ENCODE measurements around the gene MAP3K10.
"Not testable (repeated sequence)": the region's sequence is repeated elsewhere in the genome, so short reads cannot be mapped to it uniquely, and the experiment has no call there.

Gene MAP3K10

GRCh38 chr19:40219029-40219428, 27.8 kb downstream of the MAP3K10 start:
- H3K27ac ChIP-seq (ENCODE audit: low read depth, low read length); H3K36me3 ChIP-seq (ENCODE audit: insufficient read depth, low read length); H3K9me3 ChIP-seq (ENCODE audit: insufficient read depth, low read depth, low read length); H3K4me1 ChIP-seq (ENCODE audit: insufficient read depth, low read length); H3K9ac ChIP-seq (ENCODE audit: low read depth, low read length); H3K4me3 ChIP-seq (ENCODE audit: low read length): not testable (repeated sequence)
- H3K27me3 ChIP-seq (ENCODE audit: insufficient read depth, low read length) = peaks cover 40% of the 10 kb centered on the region
- 91% methylated on average over 4 of the region's 4 CpGs for WGBS

DNA sequence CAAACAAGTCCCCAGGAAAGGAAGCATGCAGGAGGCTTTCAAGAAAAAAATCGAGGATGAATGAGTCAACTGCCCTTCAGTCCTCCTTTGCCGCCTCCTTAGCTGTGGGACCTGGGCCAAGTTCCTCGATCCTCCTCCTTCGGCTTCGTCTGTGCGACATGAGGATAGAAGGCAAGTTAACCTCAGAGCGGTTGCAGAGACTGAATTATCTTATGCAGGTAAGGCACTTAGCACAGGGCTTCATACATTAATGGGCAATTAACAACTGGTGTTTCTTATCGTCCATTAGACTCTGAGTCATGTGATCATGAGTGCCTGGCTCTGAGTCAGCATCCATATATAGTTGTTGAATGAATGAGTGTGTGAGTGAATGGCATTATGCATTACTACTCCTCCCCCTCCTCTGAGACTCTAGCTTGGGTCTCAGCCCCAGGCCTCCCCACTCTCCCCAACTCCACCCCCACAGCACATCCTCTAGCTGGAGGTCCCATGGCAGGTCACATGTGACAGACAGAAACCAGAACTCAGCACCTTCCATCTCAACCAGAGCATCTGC, 28.6 kb downstream of the MAP3K10 start:
- no peak overlapping the region for H3K9ac ChIP-seq (ENCODE audit: low read depth, low read length)
- H3K9me3 ChIP-seq (ENCODE audit: insufficient read depth, low read depth, low read length) = no peaks in the 10 kb centered on the region
- no peak overlapping the region for H3K4me3 ChIP-seq (ENCODE audit: low read length)
- H3K4me1 ChIP-seq (ENCODE audit: insufficient read depth, low read length) = no peaks in the 10 kb centered on the region
- H3K27ac ChIP-seq (ENCODE audit: low read depth, low read length) = no peak overlapping the region
- H3K36me3 ChIP-seq (ENCODE audit: insufficient read depth, low read length) = no peaks in the 10 kb centered on the region
- WGBS = 55% methylated on average over 8 of the region's 8 CpGs
- peaks cover 40% of the 10 kb centered on the region for H3K27me3 ChIP-seq (ENCODE audit: insufficient read depth, low read length)

- WGBS = 92% methylated on average over 9 of the region's 9 CpGs
- H3K36me3 ChIP-seq (ENCODE audit: insufficient read depth, low read length) = no peaks in the 10 kb centered on the region
- no peak overlapping the region for H3K4me3 ChIP-seq (ENCODE audit: low read length)
- no peaks in the 10 kb centered on the region for H3K9me3 ChIP-seq (ENCODE audit: insufficient read depth, low read depth, low read length)
- no peak overlapping the region for H3K27ac ChIP-seq (ENCODE audit: low read depth, low read length)
- H3K9ac ChIP-seq (ENCODE audit: low read depth, low read length) = no peak overlapping the region
- H3K27me3 ChIP-seq (ENCODE audit: insufficient read depth, low read length) = peaks cover 40% of the 10 kb centered on the region
- no peaks in the 10 kb centered on the region for H3K4me1 ChIP-seq (ENCODE audit: insufficient read depth, low read length)
Measured at GRCh38 chr19:40220674-40221073, 29.4 kb downstream of the MAP3K10 start.

- no peaks in the 10 kb centered on the region for H3K9me3 ChIP-seq (ENCODE audit: insufficient read depth, low read depth, low read length)
Measured at GRCh38 chr19:40221858-40222619, 30.8 kb downstream of the MAP3K10 start.

GRCh38 chr19:40223135-40223822, 32.1 kb downstream of the MAP3K10 start:
- H3K27ac ChIP-seq (ENCODE audit: low read depth, low read length) = no peak overlapping the region
- no peaks in the 10 kb centered on the region for H3K36me3 ChIP-seq (ENCODE audit: insufficient read depth, low read length)
- no peaks in the 10 kb centered on the region for H3K9me3 ChIP-seq (ENCODE audit: insufficient read depth, low read depth, low read length)
- H3K4me3 ChIP-seq (ENCODE audit: low read length) = no peak overlapping the region; the same call in 1 of the 2 replicates
- WGBS = 93% methylated on average over 48 of the region's 48 CpGs
- peaks cover 23% of the 10 kb centered on the region for H3K27me3 ChIP-seq (ENCODE audit: insufficient read depth, low read length)
- no peak overlapping the region for H3K9ac ChIP-seq (ENCODE audit: low read depth, low read length)
- no peaks in the 10 kb centered on the region for H3K4me1 ChIP-seq (ENCODE audit: insufficient read depth, low read length)

More at GRCh38 chr19:40221858-40222619, 30.8 kb downstream of the MAP3K10 start:
- H3K4me3 ChIP-seq (ENCODE audit: low read length) = no peak overlapping the region
- H3K4me1 ChIP-seq (ENCODE audit: insufficient read depth, low read length) = no peaks in the 10 kb centered on the region
- no peaks in the 10 kb centered on the region for H3K36me3 ChIP-seq (ENCODE audit: insufficient read depth, low read length)
- no peak overlapping the region for H3K9ac ChIP-seq (ENCODE audit: low read depth, low read length)
- peaks cover 30% of the 10 kb centered on the region for H3K27me3 ChIP-seq (ENCODE audit: insufficient read depth, low read length)
- no peak overlapping the region for H3K27ac ChIP-seq (ENCODE audit: low read depth, low read length)
- 82% methylated on average over 41 of the region's 41 CpGs for WGBS

- no peaks in the 10 kb centered on the region for H3K9me3 ChIP-seq (ENCODE audit: insufficient read depth, low read depth, low read length)
- no peaks in the 10 kb centered on the region for H3K36me3 ChIP-seq (ENCODE audit: insufficient read depth, low read length)
- no peak overlapping the region for H3K4me3 ChIP-seq (ENCODE audit: low read length)
- no peaks in the 10 kb centered on the region for H3K4me1 ChIP-seq (ENCODE audit: insufficient read depth, low read length)
- H3K9ac ChIP-seq (ENCODE audit: low read depth, low read length) = no peak overlapping the region
- H3K27ac ChIP-seq (ENCODE audit: low read depth, low read length) = no peak overlapping the region
- 95% methylated on average over 32 of the region's 32 CpGs for WGBS
- peaks cover 13% of the 10 kb centered on the region for H3K27me3 ChIP-seq (ENCODE audit: insufficient read depth, low read length)
Measured at GRCh38 chr19:40224342-40225150, 33.3 kb downstream of the MAP3K10 start.

DNA sequence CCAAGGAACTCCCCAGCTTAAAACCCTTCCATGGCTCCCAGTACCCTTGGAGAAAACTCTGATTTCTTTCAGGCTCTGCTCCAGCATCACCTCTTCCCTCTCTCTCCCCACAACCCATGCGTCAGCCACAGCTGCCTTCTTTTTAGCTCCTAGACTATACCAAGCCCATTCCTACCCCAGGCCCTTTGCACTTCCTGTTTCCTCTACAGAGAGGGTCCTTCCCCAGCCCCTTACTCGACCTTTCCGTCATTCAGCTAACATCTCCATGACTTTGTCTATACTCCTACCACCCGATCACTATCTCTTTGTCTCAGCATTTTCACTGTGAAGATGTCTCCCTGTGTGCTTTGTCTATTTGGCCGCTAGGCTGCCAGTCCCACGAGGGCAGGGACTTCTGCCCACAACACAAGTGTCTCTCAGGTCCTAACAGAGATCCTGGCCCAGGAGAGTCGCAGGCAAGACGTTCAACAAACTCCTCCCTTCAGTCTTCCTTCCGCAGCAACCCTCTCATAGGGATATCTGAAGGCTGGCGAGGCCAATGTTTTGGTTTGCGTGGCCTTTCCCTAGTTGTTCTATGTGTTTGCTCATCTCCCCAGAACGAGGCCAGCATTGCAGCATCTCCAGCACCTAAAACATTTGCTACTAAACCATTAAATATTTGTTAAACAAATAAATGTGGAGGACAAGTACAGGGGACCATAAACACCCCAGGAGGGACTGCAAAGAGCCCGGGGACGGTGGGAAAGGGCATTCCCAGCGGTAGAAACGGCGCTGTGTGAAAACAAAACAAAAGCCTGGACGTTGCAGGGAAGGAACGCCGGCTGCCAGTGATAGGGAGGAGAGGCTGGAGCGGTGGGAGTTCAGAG, 34.4 kb downstream of the MAP3K10 start:
- H3K4me3 ChIP-seq (ENCODE audit: low read length) = no peak overlapping the region; the same call in 1 of the 2 replicates
- peaks cover 9% of the 10 kb centered on the region; the same call in 1 of the 2 replicates for H3K4me1 ChIP-seq (ENCODE audit: insufficient read depth, low read length)
- no peaks in the 10 kb centered on the region for H3K9me3 ChIP-seq (ENCODE audit: insufficient read depth, low read depth, low read length)
- no peaks in the 10 kb centered on the region for H3K36me3 ChIP-seq (ENCODE audit: insufficient read depth, low read length)
- H3K9ac ChIP-seq (ENCODE audit: low read depth, low read length) = no peak overlapping the region
- WGBS = 73% methylated on average over 21 of the region's 21 CpGs
- no peak overlapping the region for H3K27ac ChIP-seq (ENCODE audit: low read depth, low read length)
- peaks cover 1% of the 10 kb centered on the region for H3K27me3 ChIP-seq (ENCODE audit: insufficient read depth, low read length)

DNA sequence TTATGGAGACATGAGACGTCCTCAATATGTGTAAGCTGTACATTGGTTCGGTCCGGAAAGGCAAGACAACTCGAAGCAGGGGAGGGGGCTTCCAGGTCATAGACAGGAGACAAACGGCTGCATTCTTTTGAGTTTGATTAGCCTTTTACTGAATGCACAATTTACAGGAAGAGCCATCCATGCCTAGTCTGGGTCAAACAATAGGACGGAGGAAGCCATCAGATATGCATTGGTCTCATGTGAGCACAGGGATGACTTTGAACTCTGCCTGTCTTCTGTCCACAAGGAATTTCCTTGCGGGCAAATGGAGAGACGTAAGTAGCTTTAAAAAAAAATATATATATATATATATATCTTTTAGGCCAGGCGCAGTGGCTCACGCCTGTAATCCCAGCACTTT, 37.1 kb downstream of the MAP3K10 start:
- 90% methylated on average over 7 of the region's 10 CpGs for WGBS

GRCh38 chr19:40228863-40229262, 37.6 kb downstream of the MAP3K10 start:
- H3K4me3 ChIP-seq (ENCODE audit: low read length) = no peak overlapping the region
- H3K27ac ChIP-seq (ENCODE audit: low read depth, low read length) = no peak overlapping the region
- WGBS = 94% methylated on average over 5 of the region's 5 CpGs
- H3K9ac ChIP-seq (ENCODE audit: low read depth, low read length) = no peak overlapping the region
- peaks cover 23% of the 10 kb centered on the region for H3K4me1 ChIP-seq (ENCODE audit: insufficient read depth, low read length)
- H3K36me3 ChIP-seq (ENCODE audit: insufficient read depth, low read length) = no peaks in the 10 kb centered on the region
- H3K27me3 ChIP-seq (ENCODE audit: insufficient read depth, low read length) = no peaks in the 10 kb centered on the region
- no peaks in the 10 kb centered on the region for H3K9me3 ChIP-seq (ENCODE audit: insufficient read depth, low read depth, low read length)

More for the DNA sequence above, 37.1 kb downstream of the MAP3K10 start:
- Histone ChIP-seq H3K9me3 (ENCODE audit: insufficient read depth, low read depth, low read length) (no peaks in the 10 kb centered on the region), H3K36me3 (ENCODE audit: insufficient read depth, low read length) (no peaks in the 10 kb centered on the region), H3K4me3 (ENCODE audit: low read length) (no peak overlapping the region), H3K27ac (ENCODE audit: low read depth, low read length) (no peak overlapping the region), H3K27me3 (ENCODE audit: insufficient read depth, low read length) (no peaks in the 10 kb centered on the region), H3K4me1 (ENCODE audit: insufficient read depth, low read length) (peaks cover 23% of the 10 kb centered on the region), H3K9ac (ENCODE audit: low read depth, low read length) (no peak overlapping the region)

DNA sequence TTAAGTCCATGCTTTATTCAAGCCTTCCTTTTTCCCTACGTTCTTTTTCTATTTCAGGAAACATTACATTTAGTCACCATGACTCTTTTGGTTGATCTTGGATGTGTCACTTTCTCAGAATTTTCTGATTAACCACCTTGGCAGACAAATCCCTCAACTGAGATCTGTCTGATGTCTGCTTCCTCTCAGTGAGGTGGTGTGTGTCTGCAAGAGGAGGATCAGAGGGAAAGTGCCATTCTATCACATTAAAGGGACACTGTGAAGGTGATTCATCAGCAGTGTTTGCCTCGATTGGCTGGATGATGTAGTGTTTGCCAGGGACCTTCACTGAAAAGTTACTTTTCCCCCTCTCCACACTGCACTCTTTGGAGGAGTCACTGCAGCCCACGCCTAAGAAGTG, 38.3 kb downstream of the MAP3K10 start:
- Histone ChIP-seq H3K27ac (ENCODE audit: low read depth, low read length) (no peak overlapping the region), H3K36me3 (ENCODE audit: insufficient read depth, low read length) (no peaks in the 10 kb centered on the region), H3K9me3 (ENCODE audit: insufficient read depth, low read depth, low read length) (no peaks in the 10 kb centered on the region), H3K4me3 (ENCODE audit: low read length) (no peak overlapping the region), H3K27me3 (ENCODE audit: insufficient read depth, low read length) (no peaks in the 10 kb centered on the region), H3K9ac (ENCODE audit: low read depth, low read length) (no peak overlapping the region), H3K4me1 (ENCODE audit: insufficient read depth, low read length) (peaks cover 23% of the 10 kb centered on the region)
- 76% methylated on average over 2 of the region's 3 CpGs for WGBS

Measured in HUES64 (cell line).